ENCODE results near the gene DIP2B. TPM values are rescaled to one million over a fixed set of nuclear protein-coding genes. Genes with fewer than 3 reads are reported as not detected.

The DIP2B gene
- total RNA-seq, 1 donor from 2014 or later, result 39.3 TPM

GRCh38 chr12:50614167-50614759 lies 109.5 kb downstream of the DIP2B start:
- H3K4me3 ChIP-seq (ENCODE audit: low read depth, low read length), result no peak overlapping the region
- no peaks in the 10 kb centered on the region for H3K27me3 ChIP-seq (ENCODE audit: control insufficient read depth, insufficient read depth, low read length)
- H3K36me3 ChIP-seq (ENCODE audit: control insufficient read depth, insufficient read depth, low read length), result no peaks in the 10 kb centered on the region
- DNase-seq (ENCODE audit: low read depth), result peak; percentile 70
- no peak for TF ChIP-seq CTCF (IDR thresholded peaks at IDR 0.05; ENCODE audit: insufficient read depth, low read length, poor library complexity, severe bottlenecking)

GRCh38 chr12:50615145-50615906 lies 110.5 kb downstream of the DIP2B start:
- Histone ChIP-seq H3K27me3 (ENCODE audit: control insufficient read depth, insufficient read depth, low read length) (no peaks in the 10 kb centered on the region), H3K36me3 (ENCODE audit: control insufficient read depth, insufficient read depth, low read length) (no peaks in the 10 kb centered on the region), H3K4me3 (ENCODE audit: low read depth, low read length) (no peak overlapping the region)
- DNase-seq (ENCODE audit: low read depth), result no peak
- no peak for TF ChIP-seq CTCF (IDR thresholded peaks at IDR 0.05; ENCODE audit: insufficient read depth, low read length, poor library complexity, severe bottlenecking)

- no peak for DNase-seq (ENCODE audit: low read depth)
- no peak overlapping the region for H3K4me3 ChIP-seq (ENCODE audit: low read depth, low read length)
Measured at GRCh38 chr12:50615907-50616296, 111.1 kb downstream of the DIP2B start.

GRCh38 chr12:50617657-50618056 lies 112.9 kb downstream of the DIP2B start:
- DNase-seq (ENCODE audit: low read depth), result no peak
- H3K27me3 ChIP-seq (ENCODE audit: control insufficient read depth, insufficient read depth, low read length), result no peaks in the 10 kb centered on the region
- no peaks in the 10 kb centered on the region for H3K36me3 ChIP-seq (ENCODE audit: control insufficient read depth, insufficient read depth, low read length)
- no peak for TF ChIP-seq CTCF (IDR thresholded peaks at IDR 0.05; ENCODE audit: insufficient read depth, low read length, poor library complexity, severe bottlenecking)
- H3K4me3 ChIP-seq (ENCODE audit: low read depth, low read length), result no peak overlapping the region

More at GRCh38 chr12:50615907-50616296, 111.1 kb downstream of the DIP2B start:
- TF ChIP-seq CTCF (IDR thresholded peaks at IDR 0.05; ENCODE audit: insufficient read depth, low read length, poor library complexity, severe bottlenecking), result no peak
- Histone ChIP-seq H3K27me3 (ENCODE audit: control insufficient read depth, insufficient read depth, low read length) (no peaks in the 10 kb centered on the region), H3K36me3 (ENCODE audit: control insufficient read depth, insufficient read depth, low read length) (no peaks in the 10 kb centered on the region)

- peak; percentile 82 for DNase-seq (ENCODE audit: low read depth)
- no peaks in the 10 kb centered on the region for H3K27me3 ChIP-seq (ENCODE audit: control insufficient read depth, insufficient read depth, low read length)
- no peak for TF ChIP-seq CTCF (IDR thresholded peaks at IDR 0.05; ENCODE audit: insufficient read depth, low read length, poor library complexity, severe bottlenecking)
- H3K36me3 ChIP-seq (ENCODE audit: control insufficient read depth, insufficient read depth, low read length), result no peaks in the 10 kb centered on the region
- H3K4me3 ChIP-seq (ENCODE audit: low read depth, low read length), result no peak overlapping the region
Measured at GRCh38 chr12:50618864-50619609, 114.3 kb downstream of the DIP2B start.

Measured in kidney epithelial cell (primary cell).